Gastrocnemius medialis (tissue), 4 donors: ENCODE measurements around the gene DOCK3.

Experiments
- CTCF ChIP-seq, 5 experiments: fragments of 450-650 bp in 3 of 5; fragments of 200-600 bp in 2 of 5; sonication (generic) in 2 of 5; IDR thresholded peaks in 4 of 5; conservative IDR thresholded peaks in 1 of 5; 1 replicate in 4 of 5; 2 replicates in 1 of 5; pipeline ENCODE4 v1.5.1; 2016 to 2019; ENCODE audit warnings: antibody characterized with exemption in 5 of 5, mild to moderate bottlenecking in 3 of 5, moderate library complexity in 3 of 5
- POLR2A ChIP-seq, 2 donors: fragments of 450-650 bp; IDR thresholded peaks; one replicate each; pipeline ENCODE4 v1.6.1; 2017; ENCODE audit warnings: antibody characterized with exemption in 2 of 2, mild to moderate bottlenecking in 2 of 2, moderate library complexity in 2 of 2

DNA sequence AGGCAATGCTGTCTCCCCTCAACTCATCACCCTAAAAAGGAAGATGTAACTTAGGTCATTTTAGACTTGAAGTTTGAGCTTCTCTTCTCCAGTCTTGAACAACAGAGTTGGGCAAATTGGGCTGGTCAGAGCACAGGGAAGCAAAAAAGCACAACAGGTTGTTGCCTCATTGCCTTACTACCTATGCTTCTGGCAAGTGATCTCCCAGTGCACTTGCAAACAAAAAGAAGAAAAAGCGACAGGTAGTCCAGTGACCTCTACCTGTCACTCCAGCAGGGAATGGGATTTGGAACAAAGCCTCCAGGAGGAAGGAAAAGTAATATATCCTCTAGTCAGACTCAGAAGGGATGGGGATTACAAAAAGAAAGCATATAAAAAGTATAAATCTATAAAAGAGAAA, 550.1 kb downstream of the DOCK3 start:
- TF ChIP-seq CTCF (IDR thresholded peaks at IDR 0.05 in 4 of 5, conservative IDR thresholded peaks at IDR 0.05 in 1 of 5): no peak
- TF ChIP-seq POLR2A (IDR thresholded peaks at IDR 0.05): no peak
